B cell (primary cell): ENCODE measurements around the gene MBNL1. TPM values are rescaled to one million over a fixed set of nuclear protein-coding genes. Genes with fewer than 3 reads are reported as not detected.

Experiments
- ATAC-seq: fragments of 200-7000 bp; cut with Tn5 transposase; one replicate; pipeline ENCODE4 v1.10.0; 2021; ENCODE audit warnings: low read depth, mild to moderate bottlenecking, moderate number of reproducible peaks, moderate library complexity
- CTCF ChIA-PET: fragments of 350-600 bp; sonication (Branson Sonifier 250); formaldehyde crosslinking; loops from one replicate; lab custom pipeline; 2021; ENCODE audit warnings: antibody characterized with exemption, inconsistent platforms; lab: Charles Lee
- POLR2A ChIA-PET: fragments of 350-600 bp; sonication (Branson Sonifier 250); formaldehyde crosslinking; loops from one replicate; lab custom pipeline; 2021; ENCODE audit warnings: antibody characterized with exemption; lab: Charles Lee
- DNase-seq: peaks from one replicate; pipeline ENCODE4 v3.0.0; 2013
- H2AFZ ChIP-seq: 2 replicates; pipeline ENCODE4 v1.6.1; 2012; ENCODE audit warnings: mild to moderate bottlenecking, low read depth, low read length; ENCODE audit not compliant: insufficient read depth, poor library complexity, severe bottlenecking
- H3K27ac ChIP-seq, 2 donors: 1 replicate in 1 of 2; 2 replicates in 1 of 2; pipeline ENCODE4 v1.5.1; 2012 to 2013; ENCODE audit warnings: low read length in 2 of 2, mild to moderate bottlenecking in 2 of 2, moderate library complexity in 1 of 2
- H3K27me3 ChIP-seq, 4 experiments: fragments of 200-600 bp in 1 of 4; sonication (generic) in 1 of 4; replicated peaks in 1 of 4; 1 replicate in 2 of 4; 2 replicates in 2 of 4; pipeline versions ENCODE4 v1.6.1 to v1.7.0; 2013 to 2016; ENCODE audit warnings: low read length in 3 of 4, mild to moderate bottlenecking in 2 of 4, mixed read lengths in 1 of 4, moderate library complexity in 1 of 4; ENCODE audit not compliant: insufficient read depth in 4 of 4, control insufficient read depth in 3 of 4; ENCODE audit errors: control extremely low read depth in 1 of 4
- H3K36me3 ChIP-seq, 2 experiments: replicated peaks in 1 of 2; 1 replicate in 1 of 2; 2 replicates in 1 of 2; pipeline versions ENCODE4 v1.6.1 to v1.7.1; 2013; ENCODE audit warnings: low read length in 1 of 2; ENCODE audit not compliant: insufficient read depth in 2 of 2, control insufficient read depth in 1 of 2; ENCODE audit errors: control extremely low read depth in 1 of 2, extremely low read depth in 1 of 2
- H3K4me1 ChIP-seq, 2 donors: fragments of 200-600 bp in 1 of 2; sonication (generic) in 1 of 2; 1 replicate in 1 of 2; 2 replicates in 1 of 2; pipeline versions ENCODE4 v1.5.1 to v1.6.1; 2013 to 2017; ENCODE audit warnings: low read length in 2 of 2; ENCODE audit not compliant: control insufficient read depth in 2 of 2, insufficient read depth in 2 of 2
- H3K4me2 ChIP-seq: replicated peaks from 2 replicates; pipeline ENCODE3; 2012; ENCODE audit warnings: mild to moderate bottlenecking, low read depth, low read length; ENCODE audit not compliant: poor library complexity, severe bottlenecking
- H3K4me3 ChIP-seq, 5 experiments: fragments of 200-600 bp in 1 of 5; sonication (generic) in 1 of 5; 1 replicate in 3 of 5; 2 replicates in 2 of 5; pipeline versions ENCODE4 v1.5.1 to v1.7.0; 2011 to 2016; ENCODE audit warnings: low read length in 4 of 5, mild to moderate bottlenecking in 4 of 5, low read depth in 2 of 5, control low read depth in 1 of 5, moderate library complexity in 1 of 5; ENCODE audit not compliant: insufficient read depth in 1 of 5; ENCODE audit errors: control extremely low read depth in 1 of 5, extremely low read depth in 1 of 5
- H3K79me2 ChIP-seq: fragments of 200-600 bp; sonication (generic); one replicate; pipeline ENCODE4 v1.6.0; 2016; ENCODE audit warnings: low read length; ENCODE audit not compliant: control insufficient read depth, insufficient read depth
- H3K9ac ChIP-seq: fragments of 200-600 bp; sonication (generic); 2 replicates; pipeline ENCODE4 v1.6.1; 2017; ENCODE audit warnings: mild to moderate bottlenecking, low read length, moderate library complexity
- H3K9me3 ChIP-seq, 3 donors: one replicate each; pipeline versions ENCODE4 v1.6.1 to v1.7.1; 2013; ENCODE audit warnings: low read length in 2 of 3; ENCODE audit not compliant: control insufficient read depth in 2 of 3, insufficient read depth in 1 of 3; ENCODE audit errors: control extremely low read depth in 1 of 3
- H4K20me1 ChIP-seq: 2 replicates; pipeline ENCODE4 v1.6.0; 2012; ENCODE audit warnings: mild to moderate bottlenecking, low read length; ENCODE audit not compliant: insufficient read depth, control insufficient read depth, poor library complexity, severe bottlenecking
- H3K27ac Mint-ChIP-seq: one replicate; pipeline ENCODE4 v1.8.0; 2021; ENCODE audit warnings: mixed read lengths
- H3K27me3 Mint-ChIP-seq: one replicate; pipeline ENCODE4 v1.8.0; 2021; ENCODE audit warnings: mixed read lengths
- H3K4me1 Mint-ChIP-seq: one replicate; pipeline ENCODE4 v1.8.0; 2021; ENCODE audit warnings: mixed read lengths
- H3K4me3 Mint-ChIP-seq: one replicate; pipeline ENCODE4 v1.8.0; 2021; ENCODE audit warnings: mixed read lengths
- H3K9me3 Mint-ChIP-seq: one replicate; pipeline ENCODE4 v1.8.0; 2022; ENCODE audit warnings: mixed read lengths; ENCODE audit not compliant: insufficient read depth
- CTCF ChIP-seq: fragments of 200-600 bp; IDR thresholded peaks from one replicate; pipeline ENCODE4 v1.8.0; 2022; ENCODE audit warnings: antibody characterized with exemption, mild to moderate bottlenecking
- EZH2 ChIP-seq: IDR thresholded peaks from 2 replicates; pipeline ENCODE4 v1.6.1; 2012; ENCODE audit warnings: borderline replicate concordance, low read depth, mild to moderate bottlenecking, moderate library complexity, low read length; ENCODE audit not compliant: insufficient read depth, poor library complexity, severe bottlenecking
- WGBS: methylation state at CpG from one replicate; pipeline ENCODE4 v1.1.5; 2013; ENCODE audit warnings: missing lambda C conversion rate; ENCODE audit not compliant: insufficient coverage; 5-methylcytosine and 5-hydroxymethylcytosine counted together
- intact Hi-C: fragments of 100-400 bp; cut with micrococcal nuclease; formaldehyde crosslinking; loops from one replicate; pipeline ENCODE4 v1.10.0; 2022
- polyA plus RNA-seq: library from polyadenylated mRNA; depleted of rRNA; stranded (reverse); fragments of >200 nt; gene quantifications from 2 replicates; pipeline ENCODE4 v1.2.3, GENCODE V29; 2012
- total RNA-seq, 2 donors: library from RNA; stranded (reverse); fragments of 120-200 nt in 1 of 2; gene quantifications; 1 replicate in 1 of 2; 2 replicates in 1 of 2; pipeline versions ENCODE4 v1.2.3 to v1.2.4, GENCODE V29; 2013 to 2022

The MBNL1 gene
- total and polyA plus RNA-seq, 2 donors (not counting 1 experiment from before 2014, with no cell fraction given) = 195 to 505 TPM

GRCh38 chr3:152338159-152338720 is 69.5 kb downstream of the MBNL1 start:
- Histone ChIP-seq H3K79me2 (peaks cover 96% of the 10 kb centered on the region), H4K20me1 (peaks cover 6% of the 10 kb centered on the region), H3K9me3 (no peaks in the 10 kb centered on the region), H3K36me3 (peaks cover 0 to 35% of the 10 kb centered on the region in 2 experiments), H3K4me1 (peaks cover 20 to 37% of the 10 kb centered on the region in 2 donors), H2AFZ (no peak overlapping the region), H3K4me3 (no peak overlapping the region), H3K9ac (no peak overlapping the region), H3K27ac (peak overlapping the region in 1 of 2 donors; percentile 34), H3K4me2 (no peak overlapping the region), H3K27me3 (no peaks in the 10 kb centered on the region)
- intact Hi-C loops = no loop called here
- ATAC-seq (no peak), DNase-seq (no peak)
- Mint-ChIP-seq H3K27me3 (no peaks in the 10 kb centered on the region), H3K9me3 (no peaks in the 10 kb centered on the region), H3K4me3 (no peak overlapping the region), H3K4me1 (peaks cover 68% of the 10 kb centered on the region), H3K27ac (no peak overlapping the region)
- 92% methylated on average over 4 of the region's 5 CpGs for WGBS
- ChIA-PET CTCF (interaction anchor here (0.7 to 0.9 kb wide), 2 partner anchors 22 to 158 kb away, joined by 3 read pairs; no protein-coding TSS in a partner anchor), POLR2A (interaction anchor here (0.6 kb wide), 1 partner anchor 318 kb away, joined by 4 read pairs; no protein-coding TSS in a partner anchor)
- TF ChIP-seq CTCF = no peak
- TF ChIP-seq EZH2 = no peak

GRCh38 chr3:152339881-152340505 is 71.3 kb downstream of the MBNL1 start:
- H3K4me2 ChIP-seq = no peak overlapping the region
- Mint-ChIP-seq H3K27me3 (no peaks in the 10 kb centered on the region), H3K4me3 (no peak overlapping the region), H3K27ac (peak overlapping the region; percentile 71), H3K9me3 (no peaks in the 10 kb centered on the region), H3K4me1 (peaks cover 56% of the 10 kb centered on the region)
- no peaks in the 10 kb centered on the region for H3K27me3 ChIP-seq
- H3K4me1 ChIP-seq = peaks cover 10 to 19% of the 10 kb centered on the region in 2 donors
- 80% methylated on average over 2 of the region's 4 CpGs for WGBS
- ATAC-seq (no peak), DNase-seq (no peak)
- H3K9ac ChIP-seq = no peak overlapping the region
- H2AFZ ChIP-seq = no peak overlapping the region
- no peaks in the 10 kb centered on the region for H3K9me3 ChIP-seq
- no peak overlapping the region for H3K27ac ChIP-seq
- no peak for TF ChIP-seq CTCF
- TF ChIP-seq EZH2 = no peak
- H3K36me3 ChIP-seq = peaks cover 0 to 45% of the 10 kb centered on the region in 2 experiments
- CTCF ChIA-PET = no interaction called here
- POLR2A ChIA-PET = interaction anchor here (0.6 to 0.9 kb wide), 2 partner anchors 8 to 24 kb away, joined by 3 read pairs; no protein-coding TSS in a partner anchor
- H3K4me3 ChIP-seq = no peak overlapping the region
- H3K79me2 ChIP-seq = peaks cover 97% of the 10 kb centered on the region
- peaks cover 6% of the 10 kb centered on the region for H4K20me1 ChIP-seq
- intact Hi-C loops = loop anchor here (5.0 kb wide), 1 partner anchor 38 kb away; no protein-coding TSS in a partner anchor
